ENCODE data around the gene LAMTOR1.
"Not testable (repeated sequence)": the region's sequence is repeated elsewhere in the genome, so short reads cannot be mapped to it uniquely, and the experiment has no call there.

Gene LAMTOR1

GRCh38 chr11:72102946-72103753 is at the start of gene LAMTOR1:
Gene LAMTOR1, minus strand, starts transcription at chr11:72103297. Its CDS starts 73 bp downstream, at chr11:72103224.
- DNase-seq = peak; percentile 99

GRCh38 chr11:72150882-72151281 is 47.8 kb upstream of the LAMTOR1 start:
- DNase-seq = no peak

GRCh38 chr11:72146625-72147024 is 43.5 kb upstream of the LAMTOR1 start:
- DNase-seq = no peak

- DNase-seq = no peak
Measured at GRCh38 chr11:72144807-72145565, 41.9 kb upstream of the LAMTOR1 start.

- DNase-seq = not testable (repeated sequence)
Measured at GRCh38 chr11:72142543-72142942, 39.4 kb upstream of the LAMTOR1 start.

- DNase-seq = not testable (repeated sequence)
Measured at GRCh38 chr11:72142086-72142485, 39.0 kb upstream of the LAMTOR1 start.

- DNase-seq = peak; percentile 68
Measured at GRCh38 chr11:72141066-72141465, 38.0 kb upstream of the LAMTOR1 start.

GRCh38 chr11:72140661-72141060 is 37.6 kb upstream of the LAMTOR1 start:
- DNase-seq = no peak

- DNase-seq = no peak
Measured at GRCh38 chr11:72139500-72139899, 36.4 kb upstream of the LAMTOR1 start.

GRCh38 chr11:72138821-72139390 is 35.8 kb upstream of the LAMTOR1 start:
- no peak for DNase-seq

GRCh38 chr11:72136684-72137262 is 33.7 kb upstream of the LAMTOR1 start:
- no peak for DNase-seq

- no peak for DNase-seq
Measured at GRCh38 chr11:72135891-72136683, 33.0 kb upstream of the LAMTOR1 start.

- DNase-seq = not testable (repeated sequence)
Measured at GRCh38 chr11:72135473-72135872, 32.4 kb upstream of the LAMTOR1 start, which contains the start of gene FOLR3. Gene FOLR3, plus strand, starts transcription at chr11:72135725. Its CDS starts 228 bp downstream, at chr11:72135953.

GRCh38 chr11:72132646-72133045 is 29.5 kb upstream of the LAMTOR1 start:
- DNase-seq = peak; percentile 34

GRCh38 chr11:72129381-72129780 is 26.3 kb upstream of the LAMTOR1 start:
- no peak for DNase-seq

- DNase-seq = no peak
Measured at GRCh38 chr11:72127923-72128322, 24.8 kb upstream of the LAMTOR1 start.

- DNase-seq = no peak
Measured at GRCh38 chr11:72125956-72126355, 22.9 kb upstream of the LAMTOR1 start.

GRCh38 chr11:72124046-72124445 is 20.9 kb upstream of the LAMTOR1 start:
- no peak for DNase-seq

GRCh38 chr11:72123117-72123653 is 20.1 kb upstream of the LAMTOR1 start:
- DNase-seq = no peak

GRCh38 chr11:72122607-72123006 is 19.5 kb upstream of the LAMTOR1 start:
- no peak for DNase-seq

- no peak for DNase-seq
Measured at GRCh38 chr11:72120930-72121329, 17.8 kb upstream of the LAMTOR1 start.

GRCh38 chr11:72119198-72119597 is 16.1 kb upstream of the LAMTOR1 start:
- DNase-seq = peak; percentile 39
